ENCODE data around the gene MAPK10. TPM values are rescaled to one million over a fixed set of nuclear protein-coding genes. Genes with fewer than 3 reads are reported as not detected.
A peak's percentile ranks its signal among the peaks of the same experiment; 100 is the strongest.

Gene MAPK10
- polyA plus RNA-seq, 2 of the 4 experiments (the other 2 are of a cell fraction): 1.4 to 3.4 TPM

DNA sequence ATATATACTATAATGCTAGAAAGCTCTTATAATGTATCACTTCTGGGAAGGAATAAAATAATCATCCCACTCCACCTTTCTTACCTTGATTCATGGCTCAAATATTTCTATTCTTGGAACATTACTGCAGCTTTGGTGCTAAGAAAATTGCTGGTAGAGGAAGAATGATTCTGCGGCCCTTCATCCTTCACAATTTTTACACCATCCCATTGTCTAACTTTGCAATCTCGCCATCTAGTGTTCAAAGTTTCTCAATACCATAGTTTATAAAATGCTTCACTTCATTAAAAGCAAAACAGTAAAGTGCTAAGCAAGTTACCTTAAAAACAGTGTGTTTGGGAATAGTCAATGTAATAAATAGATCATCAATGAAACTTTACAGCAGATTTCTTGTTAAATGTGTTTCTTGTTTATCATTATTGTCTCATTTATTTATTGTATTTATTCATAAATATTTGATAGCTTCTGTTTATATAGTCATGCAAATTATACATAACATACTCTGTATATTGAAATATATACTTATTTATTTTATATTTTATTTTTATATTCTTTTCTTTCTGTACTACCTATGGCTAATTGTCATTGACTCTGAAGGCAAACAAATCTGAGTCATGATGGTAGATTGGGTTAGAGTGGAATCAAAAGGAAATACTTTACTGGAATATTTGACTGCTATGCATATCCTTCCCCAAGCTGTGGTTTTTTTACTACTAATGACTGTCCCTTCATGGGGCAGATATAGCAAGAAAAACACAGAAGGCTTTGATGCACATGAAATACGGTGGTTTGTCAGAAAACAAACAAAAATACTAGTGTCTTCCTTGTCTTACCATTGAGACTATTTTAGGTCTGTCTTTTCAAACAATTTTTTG is 390.7 kb downstream of the MAPK10 start (continued):
- TF ChIP-seq, protein P1, sequence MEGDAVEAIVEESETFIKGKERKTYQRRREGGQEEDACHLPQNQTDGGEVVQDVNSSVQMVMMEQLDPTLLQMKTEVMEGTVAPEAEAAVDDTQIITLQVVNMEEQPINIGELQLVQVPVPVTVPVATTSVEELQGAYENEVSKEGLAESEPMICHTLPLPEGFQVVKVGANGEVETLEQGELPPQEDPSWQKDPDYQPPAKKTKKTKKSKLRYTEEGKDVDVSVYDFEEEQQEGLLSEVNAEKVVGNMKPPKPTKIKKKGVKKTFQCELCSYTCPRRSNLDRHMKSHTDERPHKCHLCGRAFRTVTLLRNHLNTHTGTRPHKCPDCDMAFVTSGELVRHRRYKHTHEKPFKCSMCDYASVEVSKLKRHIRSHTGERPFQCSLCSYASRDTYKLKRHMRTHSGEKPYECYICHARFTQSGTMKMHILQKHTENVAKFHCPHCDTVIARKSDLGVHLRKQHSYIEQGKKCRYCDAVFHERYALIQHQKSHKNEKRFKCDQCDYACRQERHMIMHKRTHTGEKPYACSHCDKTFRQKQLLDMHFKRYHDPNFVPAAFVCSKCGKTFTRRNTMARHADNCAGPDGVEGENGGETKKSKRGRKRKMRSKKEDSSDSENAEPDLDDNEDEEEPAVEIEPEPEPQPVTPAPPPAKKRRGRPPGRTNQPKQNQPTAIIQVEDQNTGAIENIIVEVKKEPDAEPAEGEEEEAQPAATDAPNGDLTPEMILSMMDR (IDR thresholded peaks at IDR 0.05): peak; percentile 64
- TF ChIP-seq, protein P2, sequence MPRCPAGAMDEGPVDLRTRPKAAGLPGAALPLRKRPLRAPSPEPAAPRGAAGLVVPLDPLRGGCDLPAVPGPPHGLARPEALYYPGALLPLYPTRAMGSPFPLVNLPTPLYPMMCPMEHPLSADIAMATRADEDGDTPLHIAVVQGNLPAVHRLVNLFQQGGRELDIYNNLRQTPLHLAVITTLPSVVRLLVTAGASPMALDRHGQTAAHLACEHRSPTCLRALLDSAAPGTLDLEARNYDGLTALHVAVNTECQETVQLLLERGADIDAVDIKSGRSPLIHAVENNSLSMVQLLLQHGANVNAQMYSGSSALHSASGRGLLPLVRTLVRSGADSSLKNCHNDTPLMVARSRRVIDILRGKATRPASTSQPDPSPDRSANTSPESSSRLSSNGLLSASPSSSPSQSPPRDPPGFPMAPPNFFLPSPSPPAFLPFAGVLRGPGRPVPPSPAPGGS (IDR thresholded peaks at IDR 0.05): no peak
- TF ChIP-seq JUN (IDR thresholded peaks at IDR 0.05) (no peak), EHF (CRISPR knock-in tag; IDR thresholded peaks at IDR 0.05) (no peak), BHLHE40 (IDR thresholded peaks at IDR 0.05; ENCODE audit: low read depth, low read length) (no peak), FOSL2 (IDR thresholded peaks at IDR 0.05) (no peak), FOSL2 (CRISPR knock-in tag; IDR thresholded peaks at IDR 0.05) (no peak), SMC3 (IDR thresholded peaks at IDR 0.05) (peak; percentile 81)
- TF ChIP-seq, protein P3, sequence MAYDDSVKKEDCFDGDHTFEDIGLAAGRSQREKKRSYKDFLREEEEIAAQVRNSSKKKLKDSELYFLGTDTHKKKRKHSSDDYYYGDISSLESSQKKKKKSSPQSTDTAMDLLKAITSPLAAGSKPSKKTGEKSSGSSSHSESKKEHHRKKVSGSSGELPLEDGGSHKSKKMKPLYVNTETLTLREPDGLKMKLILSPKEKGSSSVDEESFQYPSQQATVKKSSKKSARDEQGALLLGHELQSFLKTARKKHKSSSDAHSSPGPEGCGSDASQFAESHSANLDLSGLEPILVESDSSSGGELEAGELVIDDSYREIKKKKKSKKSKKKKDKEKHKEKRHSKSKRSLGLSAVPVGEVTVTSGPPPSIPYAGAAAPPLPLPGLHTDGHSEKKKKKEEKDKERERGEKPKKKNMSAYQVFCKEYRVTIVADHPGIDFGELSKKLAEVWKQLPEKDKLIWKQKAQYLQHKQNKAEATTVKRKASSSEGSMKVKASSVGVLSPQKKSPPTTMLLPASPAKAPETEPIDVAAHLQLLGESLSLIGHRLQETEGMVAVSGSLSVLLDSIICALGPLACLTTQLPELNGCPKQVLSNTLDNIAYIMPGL (CRISPR knock-in tag; IDR thresholded peaks at IDR 0.05; ENCODE audit: borderline replicate concordance): no peak

DNA sequence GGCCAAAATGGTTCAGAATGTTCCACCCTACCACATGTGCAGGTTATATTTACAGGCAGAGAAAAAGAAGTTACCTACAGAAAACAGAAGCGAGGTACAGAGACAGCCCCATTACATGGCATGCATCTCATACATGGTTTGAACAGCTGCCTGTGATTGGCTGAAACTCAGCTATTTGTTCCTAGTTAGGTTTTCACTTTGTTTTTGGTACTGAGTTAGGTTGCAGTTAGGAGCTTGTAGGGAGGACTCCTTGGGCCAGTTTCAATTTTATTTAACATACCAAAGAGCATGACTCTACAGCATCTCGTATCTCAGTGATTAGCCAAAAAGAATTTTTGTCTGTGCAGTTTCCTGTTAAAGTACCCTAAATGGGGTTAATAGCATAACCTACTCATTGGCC is 392.0 kb downstream of the MAPK10 start:
- ATAC-seq: no peak
- TF ChIP-seq MAZ (IDR thresholded peaks at IDR 0.05; ENCODE audit: borderline replicate concordance, low read depth, low read length) (no peak), POLR2A (IDR thresholded peaks at IDR 0.05; ENCODE audit: low read length) (no peak), CBX2 (IDR thresholded peaks at IDR 0.05; ENCODE audit: borderline replicate concordance, low read depth) (no peak), RAD21 (conservative IDR thresholded peaks at IDR 0.05 in 1 of 2, IDR thresholded peaks at IDR 0.05 in 1 of 2) (no peak), NR3C1 (IDR thresholded peaks at IDR 0.05) (no peak), HOXB13 (CRISPR knock-in tag; IDR thresholded peaks at IDR 0.05; ENCODE audit: low read depth) (no peak), HDAC2 (IDR thresholded peaks at IDR 0.05) (no peak), RNF2 (IDR thresholded peaks at IDR 0.05; ENCODE audit: borderline replicate concordance, low read depth) (no peak), KDM5A (IDR thresholded peaks at IDR 0.05) (no peak), CHD4 (IDR thresholded peaks at IDR 0.05; ENCODE audit: borderline replicate concordance) (no peak)
- TF ChIP-seq, protein P1 (IDR thresholded peaks at IDR 0.05): no peak
- TF ChIP-seq, protein P4, sequence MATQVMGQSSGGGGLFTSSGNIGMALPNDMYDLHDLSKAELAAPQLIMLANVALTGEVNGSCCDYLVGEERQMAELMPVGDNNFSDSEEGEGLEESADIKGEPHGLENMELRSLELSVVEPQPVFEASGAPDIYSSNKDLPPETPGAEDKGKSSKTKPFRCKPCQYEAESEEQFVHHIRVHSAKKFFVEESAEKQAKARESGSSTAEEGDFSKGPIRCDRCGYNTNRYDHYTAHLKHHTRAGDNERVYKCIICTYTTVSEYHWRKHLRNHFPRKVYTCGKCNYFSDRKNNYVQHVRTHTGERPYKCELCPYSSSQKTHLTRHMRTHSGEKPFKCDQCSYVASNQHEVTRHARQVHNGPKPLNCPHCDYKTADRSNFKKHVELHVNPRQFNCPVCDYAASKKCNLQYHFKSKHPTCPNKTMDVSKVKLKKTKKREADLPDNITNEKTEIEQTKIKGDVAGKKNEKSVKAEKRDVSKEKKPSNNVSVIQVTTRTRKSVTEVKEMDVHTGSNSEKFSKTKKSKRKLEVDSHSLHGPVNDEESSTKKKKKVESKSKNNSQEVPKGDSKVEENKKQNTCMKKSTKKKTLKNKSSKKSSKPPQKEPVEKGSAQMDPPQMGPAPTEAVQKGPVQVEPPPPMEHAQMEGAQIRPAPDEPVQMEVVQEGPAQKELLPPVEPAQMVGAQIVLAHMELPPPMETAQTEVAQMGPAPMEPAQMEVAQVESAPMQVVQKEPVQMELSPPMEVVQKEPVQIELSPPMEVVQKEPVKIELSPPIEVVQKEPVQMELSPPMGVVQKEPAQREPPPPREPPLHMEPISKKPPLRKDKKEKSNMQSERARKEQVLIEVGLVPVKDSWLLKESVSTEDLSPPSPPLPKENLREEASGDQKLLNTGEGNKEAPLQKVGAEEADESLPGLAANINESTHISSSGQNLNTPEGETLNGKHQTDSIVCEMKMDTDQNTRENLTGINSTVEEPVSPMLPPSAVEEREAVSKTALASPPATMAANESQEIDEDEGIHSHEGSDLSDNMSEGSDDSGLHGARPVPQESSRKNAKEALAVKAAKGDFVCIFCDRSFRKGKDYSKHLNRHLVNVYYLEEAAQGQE (IDR thresholded peaks at IDR 0.05): no peak
- TF ChIP-seq, protein P5, sequence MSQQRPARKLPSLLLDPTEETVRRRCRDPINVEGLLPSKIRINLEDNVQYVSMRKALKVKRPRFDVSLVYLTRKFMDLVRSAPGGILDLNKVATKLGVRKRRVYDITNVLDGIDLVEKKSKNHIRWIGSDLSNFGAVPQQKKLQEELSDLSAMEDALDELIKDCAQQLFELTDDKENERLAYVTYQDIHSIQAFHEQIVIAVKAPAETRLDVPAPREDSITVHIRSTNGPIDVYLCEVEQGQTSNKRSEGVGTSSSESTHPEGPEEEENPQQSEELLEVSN (IDR thresholded peaks at IDR 0.05; ENCODE audit: borderline replicate concordance, low read depth): no peak
- H3K4me3 ChIP-seq: no peak overlapping the region
- DNase-seq (ENCODE audit: low read depth in 1 of 2, low spot score in 1 of 2): no peak
- POLR2A ChIA-PET: no interaction called here
- CTCF ChIA-PET: interaction anchor here (9.0 kb wide), 1 partner anchor 169 kb away, joined by 117 read pairs; no protein-coding TSS in a partner anchor
- no peak for FAIRE-seq
- no peak overlapping the region for H3K27ac ChIP-seq
- no peak overlapping the region for H3K4me2 ChIP-seq
- H3K4me1 ChIP-seq: no peaks in the 10 kb centered on the region; the same call in 2 of the 3 replicates
- H3K9me3 ChIP-seq: no peaks in the 10 kb centered on the region
- WGBS (ENCODE audit: missing lambda C conversion rate): 78% methylated on average over 2 of the region's 2 CpGs
